Hippocampal formation (tissue), 2 donors: ENCODE results near the gene ANKRD42.
"Not testable (repeated sequence)": the region's sequence is repeated elsewhere in the genome, so short reads cannot be mapped to it uniquely, and the experiment has no call there.

Experiments used
- DNase-seq, 2 donors: peaks; one replicate each; lab custom pipeline; 2025; lab: John Stamatoyannopoulos, UW

The ANKRD42 gene

DNA sequence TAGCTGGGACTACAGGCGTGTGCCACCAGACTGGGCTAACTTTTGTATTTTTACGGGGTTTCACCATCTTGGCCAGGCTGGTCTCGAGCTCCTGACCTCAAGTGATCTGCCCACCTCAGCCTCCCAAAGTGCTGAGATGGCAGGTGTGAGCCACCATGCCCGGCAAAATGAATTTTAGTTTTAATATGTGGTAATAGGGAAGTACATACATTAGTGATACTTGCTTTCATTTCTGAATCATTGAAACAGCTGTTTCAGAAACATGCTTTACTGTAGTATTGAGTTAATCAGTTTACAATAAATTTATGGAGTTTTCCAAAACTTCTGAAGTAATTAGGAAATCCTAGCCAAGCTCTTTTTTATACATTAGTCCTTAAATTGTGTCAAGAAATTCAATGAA is 21.0 kb upstream of the ANKRD42 start:
- DNase-seq, result no peak

DNA sequence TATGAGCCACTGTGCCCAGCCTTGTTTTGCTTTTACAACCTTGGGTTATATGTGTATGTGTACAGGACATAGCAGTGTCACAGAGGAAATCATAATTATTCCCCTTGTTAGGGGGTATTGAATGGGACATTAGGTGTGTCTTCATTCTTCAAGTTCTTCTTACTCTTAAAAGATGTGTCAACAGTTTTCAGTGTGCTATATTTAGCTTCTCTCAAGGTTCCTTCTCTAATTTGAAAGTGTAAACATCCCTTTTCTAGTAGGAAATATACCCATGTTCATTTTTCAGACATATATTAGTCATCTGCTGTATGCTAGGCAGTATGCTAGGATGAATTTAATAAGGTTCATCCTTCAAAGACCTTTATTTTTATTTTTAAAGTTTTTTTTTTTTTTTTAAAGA is 19.5 kb upstream of the ANKRD42 start:
- no peak for DNase-seq

DNA sequence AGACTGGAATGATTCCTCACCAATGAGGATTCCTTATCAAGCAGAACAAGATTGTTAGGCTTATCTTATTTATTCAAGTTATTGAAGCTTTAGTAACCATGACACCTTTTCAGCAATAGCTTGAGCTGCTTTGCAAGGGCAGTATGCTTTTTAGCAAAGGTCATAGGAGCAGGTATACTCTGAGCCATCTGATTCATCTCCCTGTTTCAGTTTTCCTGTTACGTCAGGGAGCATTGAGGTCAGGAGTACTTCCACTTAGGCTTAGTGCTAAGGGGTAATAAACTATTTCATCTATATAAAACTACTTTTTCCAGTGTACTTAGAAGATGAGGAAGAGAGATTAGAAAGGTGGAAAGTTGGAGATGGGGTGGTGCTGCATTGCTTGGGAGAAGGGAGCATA is 17.7 kb upstream of the ANKRD42 start:
- no peak for DNase-seq

DNA sequence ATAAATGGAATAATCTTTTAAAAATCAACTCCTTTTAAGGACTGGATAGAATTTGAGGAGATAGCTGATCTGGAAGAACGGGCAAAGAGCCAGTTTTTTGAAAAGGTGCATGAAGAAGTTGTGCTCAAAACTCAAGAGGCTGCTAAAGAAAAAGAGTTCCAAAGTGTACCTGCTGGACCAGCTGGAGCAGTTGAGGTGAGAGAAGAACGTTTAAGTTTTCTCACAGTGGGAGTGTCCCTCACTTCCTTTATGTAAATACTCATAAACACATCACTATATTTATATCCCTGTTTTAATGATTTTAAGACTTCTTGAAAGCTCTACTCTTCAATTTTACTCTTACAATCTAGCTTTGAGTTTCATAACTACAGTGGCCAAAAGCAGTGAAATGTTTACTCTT is 11.7 kb upstream of the ANKRD42 start:
- DNase-seq, result no peak

DNA sequence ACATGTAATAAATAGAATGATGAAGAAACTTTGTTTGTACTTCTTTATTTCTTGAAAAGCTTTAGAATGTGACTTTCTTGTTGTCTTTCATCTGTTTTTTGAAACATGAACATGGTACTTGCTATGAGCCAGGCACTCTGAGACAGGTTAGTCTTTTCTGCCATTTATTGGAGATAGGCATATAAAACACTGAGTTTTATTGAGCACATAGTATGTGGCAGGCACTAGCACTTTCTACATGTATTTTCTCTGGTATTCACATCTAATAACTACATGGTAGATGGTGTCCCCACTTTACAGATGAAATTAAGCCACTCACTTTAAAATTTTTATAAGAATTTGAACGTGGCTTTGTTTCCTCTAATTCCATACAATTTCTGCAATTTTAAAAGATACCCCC is 7.7 kb upstream of the ANKRD42 start:
- DNase-seq, result no peak

DNA sequence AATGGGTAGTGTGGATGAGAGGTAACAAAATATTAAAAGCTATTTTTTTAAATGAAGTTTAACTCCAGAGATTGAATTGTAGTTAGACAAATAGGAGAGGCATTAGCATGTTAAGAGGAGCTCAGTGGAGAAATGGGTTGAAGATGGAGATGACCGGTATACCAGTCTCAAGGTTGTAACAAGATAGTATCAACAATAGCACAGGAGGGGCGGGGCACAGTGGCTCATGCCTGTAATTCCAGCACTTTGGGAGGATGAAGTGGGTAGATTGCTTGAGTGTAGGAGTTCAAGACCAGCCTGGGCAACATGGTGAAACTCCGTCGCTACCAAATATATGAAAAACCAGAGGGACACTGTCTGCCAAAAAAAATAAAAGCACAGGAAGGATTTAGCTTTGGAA is 6.0 kb upstream of the ANKRD42 start:
- no peak for DNase-seq

DNA sequence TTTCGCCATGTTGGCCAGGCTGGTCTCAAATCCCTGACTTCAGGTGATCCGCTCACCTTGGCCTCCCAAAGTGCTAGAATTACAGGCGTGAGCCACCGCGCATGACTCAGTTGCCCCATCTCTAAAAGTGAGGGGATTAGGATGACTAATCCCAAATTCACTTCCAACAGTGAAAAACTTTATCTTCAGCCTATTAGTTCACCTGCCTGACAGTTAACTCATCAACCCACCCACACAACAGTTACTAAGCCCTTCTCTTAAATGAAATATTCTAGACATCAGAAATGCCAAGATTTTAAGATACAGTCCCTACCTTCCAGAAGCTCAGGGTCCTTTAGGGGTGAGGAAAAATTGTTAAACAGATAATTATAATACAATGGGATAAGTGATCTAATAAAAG is 2.0 kb upstream of the ANKRD42 start:
- DNase-seq, result no peak

DNA sequence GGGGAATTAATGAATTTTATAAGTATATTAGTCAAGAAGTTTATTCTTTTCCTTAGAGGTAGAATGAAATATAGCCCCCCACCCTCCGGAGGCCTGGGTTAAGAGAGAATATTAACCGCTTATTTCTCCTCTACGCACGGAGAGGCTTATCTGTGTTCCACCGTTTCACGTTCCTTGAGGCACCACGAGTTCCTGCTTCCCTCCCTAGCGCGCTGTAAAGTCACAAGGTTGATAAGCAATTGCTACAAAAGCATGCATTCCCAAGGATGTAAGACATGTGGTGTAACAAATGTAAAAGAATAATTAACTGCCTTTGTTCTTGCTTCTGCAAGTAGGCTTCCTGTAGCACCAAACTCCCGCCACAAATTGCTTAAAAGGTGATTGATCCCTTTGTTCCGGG is 1.5 kb upstream of the ANKRD42 start:
- DNase-seq, result no peak

DNA sequence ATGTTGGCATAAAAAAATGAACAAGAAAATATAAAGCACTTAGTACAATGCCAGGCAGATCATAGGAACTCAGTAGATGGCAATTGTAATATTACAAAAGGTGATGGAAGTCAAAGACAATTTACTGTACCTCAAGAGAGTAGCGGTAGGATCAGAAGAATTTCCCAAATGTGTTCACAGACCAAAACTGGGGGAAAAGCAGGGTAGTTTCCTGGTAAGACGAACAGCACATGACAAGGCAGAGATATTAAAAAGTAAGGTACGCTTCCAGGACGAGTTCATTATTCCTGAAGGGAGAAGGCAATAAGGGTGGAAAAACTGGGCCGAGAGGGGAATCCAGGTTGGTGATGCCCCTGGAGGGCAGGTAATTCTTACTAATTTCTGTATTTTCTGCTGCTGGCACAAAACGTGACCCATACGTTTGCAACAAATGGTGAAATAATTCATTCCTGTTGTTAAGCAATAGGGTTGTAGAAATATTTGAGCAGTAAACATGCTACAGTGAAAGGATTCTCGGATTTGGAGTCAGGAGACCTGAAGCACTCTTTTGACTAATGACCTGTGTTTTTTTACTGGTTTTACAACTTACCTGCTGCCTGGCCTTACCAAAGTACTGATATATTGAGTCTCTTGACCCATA is 786 bp upstream of the ANKRD42 start:
- no peak for DNase-seq

DNA sequence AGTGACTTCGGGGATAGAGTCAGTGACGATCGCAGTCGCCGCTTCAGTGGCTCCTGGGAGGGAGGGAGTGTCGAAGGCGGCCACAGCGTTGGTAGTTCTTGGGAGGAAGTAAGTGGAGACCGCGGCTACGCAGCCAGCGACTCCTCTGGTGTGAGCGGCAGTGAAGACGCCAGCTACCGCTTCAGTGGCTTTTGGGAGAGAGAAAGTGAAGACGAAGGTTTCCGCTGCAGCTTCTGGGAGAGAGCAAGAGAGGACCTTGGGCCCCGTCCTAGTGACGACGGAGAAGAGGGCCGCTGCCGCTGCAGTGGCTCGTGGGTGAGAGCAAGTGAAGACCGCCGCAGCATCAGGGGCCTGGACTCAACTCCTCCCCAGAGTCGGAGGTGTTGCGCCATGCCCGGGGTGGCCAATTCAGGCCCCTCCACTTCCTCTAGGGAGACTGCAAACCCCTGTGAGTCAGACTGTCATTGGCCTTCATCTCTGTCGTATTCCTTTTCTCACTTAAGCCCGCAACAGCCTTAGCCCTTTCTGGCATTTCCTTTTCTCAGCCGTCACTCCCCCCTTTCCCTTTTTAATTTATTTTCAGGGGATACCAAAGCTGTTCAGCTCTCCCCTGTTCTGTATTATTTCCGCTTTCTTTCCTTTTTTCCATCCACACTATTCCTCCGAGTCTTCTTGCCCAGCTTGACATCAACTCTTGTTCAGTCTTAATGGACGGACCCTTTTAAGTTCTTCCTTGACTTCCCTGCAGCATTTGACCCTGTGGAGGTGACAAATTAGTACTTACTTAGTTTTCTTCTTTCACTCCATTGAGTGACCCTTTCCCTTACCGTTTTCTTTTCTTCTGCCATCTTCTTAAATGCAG is 1.0 kb downstream of the ANKRD42 start:
- DNase-seq, result peak in 1 of 2 donors; percentile 22

DNA sequence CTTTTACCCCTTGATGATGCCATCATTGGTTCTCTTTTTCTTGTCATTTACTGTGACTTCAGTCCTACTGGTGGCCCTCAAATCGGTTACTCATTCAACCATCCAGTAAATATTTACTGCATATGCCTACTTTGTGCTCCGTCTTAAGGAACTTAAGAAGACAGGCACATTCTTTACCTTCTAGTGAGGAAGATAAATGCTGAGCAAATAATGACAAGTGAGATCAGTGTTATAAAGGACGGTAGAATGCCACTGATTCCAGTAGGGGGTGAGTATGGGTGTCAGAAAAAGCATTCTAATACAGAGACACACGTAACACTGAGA is 1.6 kb downstream of the ANKRD42 start:
- no peak for DNase-seq

DNA sequence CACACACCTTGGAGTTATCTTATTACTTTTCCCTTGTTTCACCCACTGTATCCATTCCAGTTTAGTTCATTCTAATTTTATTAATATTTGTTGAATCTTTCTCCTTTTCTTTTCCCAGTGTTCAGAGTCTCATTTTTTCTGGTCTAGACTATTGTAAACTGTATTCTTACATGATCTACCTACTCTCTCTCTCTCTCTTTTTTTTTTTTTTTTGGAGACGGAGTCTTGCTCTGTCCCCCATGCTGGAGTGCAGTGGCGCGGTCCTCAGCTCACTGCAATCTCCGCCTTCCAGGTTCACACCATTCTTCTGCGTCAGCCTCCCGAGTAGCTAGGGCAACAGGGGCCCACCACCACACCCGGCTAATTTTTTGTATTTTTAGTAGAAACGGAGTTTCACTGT is 2.1 kb downstream of the ANKRD42 start:
- no peak for DNase-seq

DNA sequence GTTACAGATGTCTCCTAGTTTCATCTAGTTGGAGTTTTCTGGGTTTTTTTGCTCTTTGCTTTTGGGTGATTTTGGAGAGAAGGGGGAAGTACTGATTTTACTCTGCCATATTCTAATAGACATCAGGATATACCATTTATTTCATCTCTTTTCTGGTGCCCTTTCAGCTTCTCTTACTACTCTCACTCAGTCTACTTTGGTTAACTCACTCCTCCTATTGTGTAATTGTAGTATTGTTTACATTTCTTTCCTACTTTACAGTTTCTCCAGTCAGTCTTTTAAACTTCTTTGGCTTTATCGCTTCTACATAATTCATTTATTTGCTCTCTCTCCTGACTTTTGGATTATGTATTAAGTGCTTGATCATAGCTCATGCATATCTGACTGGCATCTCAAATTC is 6.5 kb downstream of the ANKRD42 start:
- DNase-seq, result no peak

DNA sequence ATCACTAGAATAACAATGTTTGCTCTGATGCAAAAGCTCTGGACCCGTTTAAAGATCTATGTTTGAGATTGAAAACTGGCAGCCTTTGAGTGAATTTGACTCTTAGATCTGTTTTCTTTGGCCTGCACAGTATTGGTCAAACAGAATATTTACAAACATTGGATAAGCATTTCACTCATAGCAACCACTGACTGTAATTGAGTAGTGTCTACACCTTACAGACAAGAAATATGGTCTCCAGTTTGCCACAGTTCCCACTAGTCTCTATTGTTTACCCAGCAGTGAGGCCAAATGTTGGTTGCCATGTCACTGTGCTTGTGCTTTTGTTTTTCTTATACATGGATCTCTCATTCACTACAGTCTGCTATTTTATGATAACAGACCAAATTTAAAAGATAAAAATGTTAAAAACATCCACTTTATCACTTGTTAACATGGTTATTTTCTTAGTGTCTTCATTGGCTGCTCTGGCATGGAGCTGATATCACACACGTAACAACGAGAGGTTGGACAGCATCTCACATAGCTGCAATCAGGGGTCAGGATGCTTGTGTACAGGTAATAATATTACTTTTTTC is 12.2 kb downstream of the ANKRD42 start:
- no peak for DNase-seq

DNA sequence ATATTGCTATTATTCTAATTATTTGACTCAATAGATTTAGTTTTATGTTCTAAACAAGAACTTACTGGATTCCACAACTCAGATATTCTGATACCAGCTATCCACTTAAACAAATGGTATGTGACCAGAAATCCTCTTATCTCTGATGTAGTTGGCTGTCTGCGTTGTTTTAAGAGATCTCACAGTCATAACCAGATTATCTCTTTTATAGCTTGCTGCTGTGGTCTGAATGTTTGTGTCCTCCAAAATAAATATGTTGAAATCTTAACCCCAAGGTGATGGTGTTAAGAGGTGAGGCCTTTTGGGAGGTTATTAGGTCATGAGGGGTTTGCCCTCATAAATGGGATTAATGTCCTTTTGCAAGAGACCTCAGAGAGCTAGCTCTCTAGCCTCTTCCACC is 12.7 kb downstream of the ANKRD42 start:
- no peak for DNase-seq

DNA sequence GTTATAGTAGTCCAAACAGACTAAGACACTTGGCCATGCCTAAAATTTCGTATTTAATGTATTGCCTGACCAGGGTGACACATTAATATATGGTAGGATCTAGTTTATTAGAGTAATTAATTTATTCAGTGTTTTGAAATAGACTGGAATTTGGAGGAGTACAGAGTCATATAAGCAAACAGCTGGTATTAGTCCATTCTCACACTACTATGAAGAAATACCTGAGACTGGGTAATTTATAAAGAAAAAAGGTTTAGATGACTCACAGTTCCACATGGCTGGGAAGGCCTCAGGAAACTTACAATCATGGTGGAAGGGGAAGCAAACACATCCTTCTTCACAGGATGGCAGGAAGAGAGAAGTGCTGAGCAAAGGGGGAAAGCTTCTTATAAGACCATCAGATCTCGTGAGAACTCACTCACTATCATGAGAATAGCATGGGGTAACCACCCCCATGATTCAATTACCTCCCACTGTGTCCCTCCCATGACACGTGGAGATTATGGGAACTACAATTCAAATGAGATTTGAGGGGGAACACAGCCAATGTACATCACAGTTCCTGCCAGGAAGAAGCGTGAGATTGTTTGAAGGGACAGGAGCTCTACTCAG is 13.4 kb downstream of the ANKRD42 start:
- not testable (repeated sequence) for DNase-seq

DNA sequence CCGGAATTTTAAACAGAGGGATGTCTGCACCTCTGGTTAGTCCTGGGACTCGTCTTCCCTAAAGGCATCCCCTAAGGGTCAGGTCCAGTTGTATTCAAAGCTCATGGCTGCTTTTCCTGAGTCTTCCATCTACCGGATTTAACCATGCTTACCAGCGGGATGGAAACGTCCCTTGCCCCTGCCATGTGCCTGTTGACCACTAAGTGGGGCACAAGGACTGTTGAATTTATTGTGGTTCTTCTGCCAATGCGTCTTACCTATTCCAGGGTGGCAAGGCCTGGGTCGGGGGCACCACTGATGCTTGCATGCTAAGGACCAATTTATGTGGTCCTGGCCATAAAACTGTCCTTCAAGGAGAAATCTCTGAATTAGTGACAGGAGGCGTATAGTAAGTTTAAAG is 25.6 kb downstream of the ANKRD42 start:
- DNase-seq, result no peak

DNA sequence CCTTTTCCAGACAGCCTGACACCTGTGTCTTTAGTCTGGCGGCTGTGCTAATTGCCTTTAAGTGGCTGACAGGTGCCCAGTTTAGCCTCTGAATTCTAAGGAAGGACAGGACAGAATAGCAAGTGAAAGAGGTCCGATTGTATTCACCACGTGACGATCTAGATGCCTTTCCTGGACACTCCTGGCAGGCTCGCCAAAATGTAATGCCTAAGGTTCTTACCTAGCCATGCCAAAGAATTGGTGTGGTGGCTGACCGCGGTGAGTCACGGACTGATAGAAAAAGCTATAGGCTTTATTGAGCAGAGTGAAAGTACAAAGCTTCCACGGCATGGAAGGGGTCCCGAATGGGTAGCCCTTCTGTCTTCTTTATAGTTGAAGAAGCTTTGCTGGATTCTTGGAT is 26.7 kb downstream of the ANKRD42 start:
- DNase-seq, result no peak

DNA sequence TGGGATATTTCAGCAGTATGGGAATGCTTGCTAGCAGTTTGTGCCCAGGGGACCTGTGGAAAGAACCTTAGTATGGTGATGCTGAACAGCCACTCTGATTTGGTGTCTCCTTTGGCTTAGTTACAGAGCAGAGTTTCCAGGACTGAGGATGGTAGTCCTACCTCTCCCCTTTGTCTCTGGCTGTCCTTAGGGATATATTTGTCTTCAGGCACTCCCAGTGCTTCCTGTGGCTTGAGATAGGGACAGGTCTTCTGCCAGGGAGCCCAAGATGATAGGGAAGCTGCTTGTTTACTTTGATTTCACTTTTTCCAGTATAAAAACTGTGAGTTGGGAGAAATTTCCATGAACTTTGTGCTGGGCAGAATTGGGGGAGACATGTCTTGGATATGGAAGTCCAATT is 28.2 kb downstream of the ANKRD42 start:
- no peak for DNase-seq

DNA sequence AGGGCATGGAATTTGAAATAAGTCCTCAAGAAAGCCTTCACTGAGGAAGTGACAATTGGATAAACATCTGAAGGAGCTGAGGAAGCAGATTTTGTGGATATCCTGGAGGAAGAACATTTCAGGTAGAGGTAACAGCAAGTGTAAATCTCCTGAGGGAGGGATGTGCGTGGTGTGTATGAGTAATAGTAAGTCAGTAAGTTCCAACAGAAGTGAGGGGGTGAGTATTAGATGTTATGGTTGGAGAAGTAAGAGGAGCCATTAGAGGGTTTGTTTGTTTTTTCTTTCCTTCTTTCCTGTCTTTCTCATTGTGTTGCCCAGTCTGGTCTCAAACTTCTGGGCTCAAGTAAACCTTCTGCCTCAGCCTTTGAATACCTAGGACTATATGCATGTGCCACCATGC is 29.0 kb downstream of the ANKRD42 start:
- DNase-seq, result no peak

DNA sequence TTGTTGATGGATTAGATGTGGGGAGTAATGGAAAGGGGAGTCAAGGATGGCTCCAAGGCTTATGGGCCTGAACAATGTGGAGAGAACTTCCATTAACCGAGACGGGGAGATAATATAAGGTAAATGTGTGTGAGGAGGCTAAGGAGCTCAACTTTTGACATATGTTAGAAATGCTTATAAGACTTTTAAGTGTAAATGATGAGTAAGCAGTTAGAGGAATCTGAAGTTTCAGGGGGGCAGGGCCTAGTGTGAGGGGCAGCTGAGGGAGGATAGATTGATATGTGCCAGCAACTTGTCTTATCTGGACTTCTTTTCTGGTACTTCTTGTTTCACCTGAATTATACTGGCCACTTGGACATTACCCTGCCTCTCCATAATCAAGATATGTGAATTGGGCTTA is 29.9 kb downstream of the ANKRD42 start:
- DNase-seq, result no peak

DNA sequence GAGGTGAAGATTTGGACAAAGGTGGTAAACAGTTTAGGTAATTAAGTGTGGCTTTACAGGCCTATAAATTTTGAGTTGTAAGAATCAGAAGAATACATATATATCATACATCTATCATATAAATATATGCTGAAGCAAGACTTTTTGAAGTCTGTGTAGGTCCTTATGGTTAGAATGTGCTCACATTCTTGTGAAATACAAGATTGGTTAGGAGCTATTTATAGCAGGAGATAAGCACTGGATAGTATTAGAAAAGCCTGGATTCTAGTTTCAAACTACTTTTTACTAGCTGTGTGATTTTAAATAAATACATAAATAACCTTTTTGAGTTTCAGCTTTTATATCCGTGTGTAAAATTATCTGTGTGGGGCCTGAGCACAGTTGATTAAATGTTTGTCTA is 42.3 kb downstream of the ANKRD42 start:
- DNase-seq, result no peak

DNA sequence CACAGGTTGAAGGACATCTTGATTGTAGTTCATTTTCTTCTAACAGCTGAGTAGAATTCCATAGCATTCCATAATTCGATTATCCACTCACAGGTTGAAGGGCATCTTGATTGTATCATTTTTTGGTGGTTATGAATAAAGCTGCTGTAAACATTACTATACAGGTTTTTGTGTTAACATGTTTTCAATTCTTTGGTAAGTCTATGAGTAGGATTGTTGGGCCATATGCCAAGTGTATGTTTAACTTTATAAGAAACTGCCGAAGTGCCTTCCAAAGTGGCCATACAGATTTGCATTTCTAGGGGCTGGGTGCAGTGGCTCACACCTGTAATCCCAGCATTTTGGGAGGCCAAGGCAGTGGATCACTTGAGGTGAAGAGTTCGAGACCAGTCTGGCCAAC is 44.6 kb downstream of the ANKRD42 start:
- no peak for DNase-seq
